ENCODE data around the gene GCC2. TPM values are rescaled to one million over a fixed set of nuclear protein-coding genes. Genes with fewer than 3 reads are reported as not detected.

The GCC2 gene
- total RNA-seq, 2 donors from 2014 or later, result 40.4 to 46.0 TPM

GRCh38 chr2:108407864-108408729 lies 40.9 kb upstream of the GCC2 start:
- ATAC-seq (ENCODE audit: insufficient number of reproducible peaks, low FRiP score, low read depth) (no peak), DNase-seq (ENCODE audit: low spot score) (no peak)
- Histone ChIP-seq H3K36me3 (no peaks in the 10 kb centered on the region), H3K9me3 (peaks cover 12% of the 10 kb centered on the region), H3K4me3 (no peak overlapping the region), H3K27ac (no peak overlapping the region), H3K4me1 (ENCODE audit: control insufficient read depth in 1 of 2, low read depth in 2 of 2) (no peaks in the 10 kb centered on the region), H3K27me3 (replicated peaks; ENCODE audit: insufficient read depth) (no peaks in the 10 kb centered on the region)
- TF ChIP-seq CTCF (IDR thresholded peaks at IDR 0.05), result no peak

- TF ChIP-seq CTCF (IDR thresholded peaks at IDR 0.05), result no peak
- Histone ChIP-seq H3K27me3 (replicated peaks; ENCODE audit: insufficient read depth) (no peaks in the 10 kb centered on the region), H3K4me3 (no peak overlapping the region), H3K27ac (no peak overlapping the region), H3K4me1 (ENCODE audit: control insufficient read depth in 1 of 2, low read depth in 2 of 2) (no peaks in the 10 kb centered on the region), H3K36me3 (no peaks in the 10 kb centered on the region), H3K9me3 (peaks cover 10% of the 10 kb centered on the region)
- no peak for DNase-seq (ENCODE audit: low spot score)
- ATAC-seq (ENCODE audit: insufficient number of reproducible peaks, low FRiP score, low read depth), result no peak
Observed at GRCh38 chr2:108409768-108410167, 39.2 kb upstream of the GCC2 start.

- Histone ChIP-seq H3K4me3 (no peak overlapping the region), H3K4me1 (ENCODE audit: control insufficient read depth in 1 of 2, low read depth in 2 of 2) (no peaks in the 10 kb centered on the region), H3K36me3 (no peaks in the 10 kb centered on the region), H3K27me3 (replicated peaks; ENCODE audit: insufficient read depth) (no peaks in the 10 kb centered on the region), H3K9me3 (no peaks in the 10 kb centered on the region), H3K27ac (no peak overlapping the region)
- no peak for TF ChIP-seq CTCF (IDR thresholded peaks at IDR 0.05)
- ATAC-seq (ENCODE audit: insufficient number of reproducible peaks, low FRiP score, low read depth) (no peak), DNase-seq (ENCODE audit: low spot score) (no peak)
Observed at GRCh38 chr2:108412995-108413710, 35.9 kb upstream of the GCC2 start.

GRCh38 chr2:108413711-108414095 lies 35.3 kb upstream of the GCC2 start:
- Histone ChIP-seq H3K4me1 (ENCODE audit: control insufficient read depth in 1 of 2, low read depth in 2 of 2) (no peaks in the 10 kb centered on the region), H3K27ac (no peak overlapping the region), H3K36me3 (no peaks in the 10 kb centered on the region), H3K9me3 (no peaks in the 10 kb centered on the region), H3K4me3 (no peak overlapping the region), H3K27me3 (replicated peaks; ENCODE audit: insufficient read depth) (no peaks in the 10 kb centered on the region)
- TF ChIP-seq CTCF (IDR thresholded peaks at IDR 0.05), result no peak
- no peak for DNase-seq (ENCODE audit: low spot score)
- ATAC-seq (ENCODE audit: insufficient number of reproducible peaks, low FRiP score, low read depth), result no peak

GRCh38 chr2:108414256-108414876 lies 34.6 kb upstream of the GCC2 start:
- H3K27ac ChIP-seq, result no peak overlapping the region
- no peak overlapping the region for H3K4me3 ChIP-seq
- no peaks in the 10 kb centered on the region for H3K9me3 ChIP-seq
- H3K4me1 ChIP-seq (ENCODE audit: control insufficient read depth in 1 of 2, low read depth in 2 of 2), result no peaks in the 10 kb centered on the region
- no peaks in the 10 kb centered on the region for H3K27me3 ChIP-seq (replicated peaks; ENCODE audit: insufficient read depth)
- DNase-seq (ENCODE audit: low spot score) (no peak), ATAC-seq (ENCODE audit: insufficient number of reproducible peaks, low FRiP score, low read depth) (no peak)
- TF ChIP-seq CTCF (IDR thresholded peaks at IDR 0.05), result no peak
- no peaks in the 10 kb centered on the region for H3K36me3 ChIP-seq
